Transverse colon (tissue), 4 donors: ENCODE data around the gene STPG3. TPM values are rescaled to one million over a fixed set of nuclear protein-coding genes. Genes with fewer than 3 reads are reported as not detected.

Source experiments
- DNase-seq: peaks from one replicate; pipeline ENCODE4 v3.0.0-alpha.2; 2019
- H3K27ac ChIP-seq, 4 donors: fragments of 200-600 bp; sonication (generic); 2 replicates each; pipeline ENCODE4 v1.5.1; 2016 to 2018; ENCODE audit warnings: inconsistent platforms in 4 of 4
- H3K27me3 ChIP-seq: fragments of 200-600 bp; sonication (generic); 2 replicates; pipeline ENCODE4 v1.5.1; 2017; ENCODE audit warnings: inconsistent platforms
- H3K36me3 ChIP-seq, 4 donors: fragments of 200-600 bp; sonication (generic); 2 replicates each; pipeline ENCODE4 v1.5.1; 2017 to 2019; ENCODE audit warnings: inconsistent platforms in 4 of 4
- H3K4me1 ChIP-seq, 4 donors: fragments of 200-600 bp; sonication (generic); 2 replicates each; pipeline ENCODE4 v1.5.1; 2017 to 2020; ENCODE audit warnings: inconsistent platforms in 4 of 4
- H3K4me3 ChIP-seq, 4 donors: fragments of 200-600 bp; sonication (generic); 1 replicate in 1 of 4; 2 replicates in 3 of 4; pipeline versions ENCODE4 v1.5.1 to v1.6.1; 2017 to 2019; ENCODE audit warnings: inconsistent platforms in 4 of 4
- H3K9me3 ChIP-seq, 2 donors: fragments of 200-600 bp; sonication (generic); 2 replicates each; pipeline ENCODE4 v1.5.1; 2017 to 2019; ENCODE audit warnings: inconsistent platforms in 2 of 2
- EP300 ChIP-seq: sonication (generic); formaldehyde crosslinking; IDR thresholded peaks from one replicate; pipeline ENCODE4 v1.6.1; 2017; ENCODE audit warnings: antibody characterized with exemption, low read depth
- POLR2A ChIP-seq: fragments of 450-650 bp; IDR thresholded peaks from one replicate; pipeline ENCODE4 v1.6.1; 2016; ENCODE audit warnings: antibody characterized with exemption, mild to moderate bottlenecking, moderate library complexity
- POLR2AphosphoS5 ChIP-seq, 3 donors: sonication (generic); formaldehyde crosslinking; IDR thresholded peaks; one replicate each; pipeline ENCODE4 v1.6.1; 2016; ENCODE audit warnings: antibody characterized with exemption in 3 of 3
- WGBS, 2 donors: methylation state at CpG; one replicate each; pipeline ENCODE4 v1.1.5; 2018; ENCODE audit warnings: low coverage in 1 of 2; 5-methylcytosine and 5-hydroxymethylcytosine counted together
- in situ Hi-C, 4 donors: fragments of 200-750 bp; cut with MboI; loops; one replicate each; pipeline versions ENCODE4 v1.15.0 to v1.15.1; 2017; ENCODE audit warnings: low sequenced_read_pairs in 3 of 4, low pct_ligation_motif_present in 1 of 4, low pct_unique_long_range_greater_than_20kb in 1 of 4
- intact Hi-C: fragments of 100-400 bp; cut with DNase I; formaldehyde crosslinking; loops from one replicate; pipeline ENCODE4 v1.15.1; 2023; ENCODE audit warnings: low total_unique reads
- total RNA-seq, 4 donors: library from RNA; depleted of rRNA; stranded (reverse); fragments of >200 nt; gene quantifications; one replicate each; pipeline ENCODE4 v1.1.0, GENCODE V29; 2016
- TF ChIP-seq, protein P1 (sequence below), 5 experiments: fragments of 200-600 bp in 3 of 5; fragments of 450-650 bp in 2 of 5; sonication (generic) in 3 of 5; IDR thresholded peaks; 1 replicate in 2 of 5; 2 replicates in 3 of 5; pipeline ENCODE4 v1.5.1; 2016 to 2017; ENCODE audit warnings: antibody characterized with exemption in 5 of 5, inconsistent platforms in 3 of 5, mild to moderate bottlenecking in 2 of 5, moderate library complexity in 1 of 5

Gene STPG3
- total RNA-seq, 4 donors from 2014 or later, result not detected

DNA sequence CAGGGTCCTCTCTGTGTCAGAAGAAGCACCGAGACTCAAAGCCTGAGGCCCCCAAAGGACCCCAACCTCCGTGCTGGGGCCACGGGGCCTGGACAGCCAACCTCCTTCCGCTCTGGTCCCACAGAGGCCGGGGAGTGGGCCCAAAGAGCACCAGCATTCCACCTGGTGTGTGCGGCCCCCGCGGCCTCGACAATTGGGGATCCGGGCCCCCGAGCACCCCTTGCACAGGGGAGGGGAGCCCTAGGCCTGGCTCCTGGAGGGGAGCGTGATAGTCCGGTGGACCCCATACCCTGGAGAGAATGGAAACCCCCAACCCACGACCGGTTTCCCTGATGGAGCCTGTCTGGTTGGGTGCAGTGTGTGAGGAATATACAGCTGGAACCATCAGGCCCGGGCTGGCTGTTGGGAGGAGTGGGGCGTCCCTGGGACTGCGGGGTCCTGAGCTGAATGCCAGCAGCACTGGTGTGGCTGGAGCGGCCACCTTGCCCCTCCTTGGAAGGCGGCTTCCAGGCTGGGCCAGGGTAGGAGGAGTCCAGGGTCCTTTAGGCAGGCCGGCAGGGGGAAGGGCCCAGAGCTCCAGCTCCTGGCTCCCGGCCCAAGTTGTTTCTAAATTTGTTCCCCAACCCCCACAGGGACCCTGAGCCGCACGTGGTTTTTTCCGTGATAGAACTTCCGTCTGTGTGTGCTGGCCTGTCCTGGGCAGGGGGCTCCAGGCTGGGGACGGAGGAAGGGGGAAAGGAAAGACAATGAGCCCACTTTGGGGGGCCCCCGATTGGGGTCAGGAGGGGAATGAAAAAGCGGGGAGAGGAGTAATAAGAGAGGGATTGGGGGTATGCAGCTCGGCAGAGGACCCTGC is 25.6 kb downstream of the STPG3 start:
- WGBS, 2 donors, result 3 to 40% methylated on average over 8 to 29 of the region's 30 CpGs
- DNase-seq, result peak; percentile 79
- H3K36me3 ChIP-seq, result peaks cover 0 to 15% (median 5%) of the 10 kb centered on the region in 4 donors
- no peaks in the 10 kb centered on the region for H3K9me3 ChIP-seq
- H3K27me3 ChIP-seq, result peaks cover 9% of the 10 kb centered on the region
- intact Hi-C loops (no loop called here), in situ Hi-C loops (loop anchor here in 2 of 4 donors (25.0 kb wide), 1 partner anchor 136 kb away; the partner anchor contains the start of genes EXD3 (in 2 of the 2) and NOXA1 (in 2 of the 2))
- peak overlapping the region in 3 of 4 donors; percentile 49 to 74 (median 62) for H3K4me3 ChIP-seq
- peak overlapping the region; percentile 86 to 95 (median 90) for H3K27ac ChIP-seq
- H3K4me1 ChIP-seq, result peaks cover 13 to 53% (median 30%) of the 10 kb centered on the region in 4 donors
- TF ChIP-seq POLR2AphosphoS5 (IDR thresholded peaks at IDR 0.05), result peak in 1 of 3 donors; percentile 12
- no peak for TF ChIP-seq EP300

DNA sequence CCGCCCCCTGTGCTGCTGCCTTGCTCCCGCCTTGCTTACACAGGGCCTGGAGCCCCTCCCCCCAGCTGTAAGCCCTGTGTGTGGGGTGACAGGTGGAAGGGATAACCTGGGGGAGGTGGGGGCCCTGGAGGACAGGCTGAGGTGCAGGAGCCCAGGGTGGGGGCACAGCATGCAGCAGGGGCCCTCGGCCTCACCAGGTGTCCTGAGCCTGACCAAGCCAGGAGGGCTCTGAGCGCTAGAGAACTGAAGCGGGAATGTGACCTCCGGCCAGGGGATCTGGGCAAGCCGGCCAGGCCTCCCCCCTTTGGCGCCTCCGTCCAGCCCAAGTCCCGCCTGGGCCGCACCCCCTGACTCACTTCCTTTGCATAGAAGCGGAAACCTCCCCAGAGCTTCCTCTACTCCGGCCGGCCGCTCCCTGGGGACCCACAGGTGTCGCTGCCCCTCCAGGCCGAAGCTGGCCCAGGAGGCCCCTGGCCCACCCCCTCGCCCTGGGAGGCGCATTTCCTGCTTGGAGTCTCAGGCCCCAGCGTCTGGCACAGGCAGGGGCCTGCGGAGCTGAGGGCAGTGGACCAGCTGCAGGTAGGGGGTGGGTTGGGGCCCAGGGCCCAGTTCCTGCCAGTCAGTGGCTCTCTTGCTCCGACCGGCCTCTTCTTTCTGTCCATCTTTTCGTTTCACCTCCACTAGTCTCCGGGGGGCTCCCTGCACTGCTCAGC is 26.4 kb downstream of the STPG3 start, which contains the start of gene TOR4A:
TSS of gene TOR4A (plus strand) at position 398 of the 713 bp plus-strand sequence. CDS start 964 bp downstream, outside the sequence.
- peaks cover 13 to 53% (median 30%) of the 10 kb centered on the region in 4 donors for H3K4me1 ChIP-seq
- H3K9me3 ChIP-seq, result no peaks in the 10 kb centered on the region
- 6 to 18% methylated on average over 2 to 8 of the region's 25 CpGs for WGBS, 2 donors
- peak within 1 kb of the TSS; percentile 46 to 74 (median 56) for H3K4me3 ChIP-seq
- peaks cover 0 to 8% (median 2%) of the 10 kb centered on the region in 4 donors for H3K36me3 ChIP-seq
- DNase-seq, result peak; percentile 93
- intact Hi-C loops, result no loop called here
- no peak for TF ChIP-seq EP300
- TF ChIP-seq POLR2A, result peak; percentile 91
- TF ChIP-seq, protein P1, sequence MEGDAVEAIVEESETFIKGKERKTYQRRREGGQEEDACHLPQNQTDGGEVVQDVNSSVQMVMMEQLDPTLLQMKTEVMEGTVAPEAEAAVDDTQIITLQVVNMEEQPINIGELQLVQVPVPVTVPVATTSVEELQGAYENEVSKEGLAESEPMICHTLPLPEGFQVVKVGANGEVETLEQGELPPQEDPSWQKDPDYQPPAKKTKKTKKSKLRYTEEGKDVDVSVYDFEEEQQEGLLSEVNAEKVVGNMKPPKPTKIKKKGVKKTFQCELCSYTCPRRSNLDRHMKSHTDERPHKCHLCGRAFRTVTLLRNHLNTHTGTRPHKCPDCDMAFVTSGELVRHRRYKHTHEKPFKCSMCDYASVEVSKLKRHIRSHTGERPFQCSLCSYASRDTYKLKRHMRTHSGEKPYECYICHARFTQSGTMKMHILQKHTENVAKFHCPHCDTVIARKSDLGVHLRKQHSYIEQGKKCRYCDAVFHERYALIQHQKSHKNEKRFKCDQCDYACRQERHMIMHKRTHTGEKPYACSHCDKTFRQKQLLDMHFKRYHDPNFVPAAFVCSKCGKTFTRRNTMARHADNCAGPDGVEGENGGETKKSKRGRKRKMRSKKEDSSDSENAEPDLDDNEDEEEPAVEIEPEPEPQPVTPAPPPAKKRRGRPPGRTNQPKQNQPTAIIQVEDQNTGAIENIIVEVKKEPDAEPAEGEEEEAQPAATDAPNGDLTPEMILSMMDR (IDR thresholded peaks at IDR 0.05), result peak; percentile 9 to 50 (median 21)
- peak; percentile 62 to 94 (median 93) for TF ChIP-seq POLR2AphosphoS5 (IDR thresholded peaks at IDR 0.05)
- H3K27me3 ChIP-seq, result peaks cover 9% of the 10 kb centered on the region
- in situ Hi-C loops, result loop anchor here in 2 of 4 donors (25.0 kb wide), 1 partner anchor 135 kb away; the partner anchor contains the start of genes EXD3 (in 2 of the 2) and NOXA1 (in 2 of the 2)
- H3K27ac ChIP-seq, result peak within 1 kb of the TSS; percentile 86 to 95 (median 90)

DNA sequence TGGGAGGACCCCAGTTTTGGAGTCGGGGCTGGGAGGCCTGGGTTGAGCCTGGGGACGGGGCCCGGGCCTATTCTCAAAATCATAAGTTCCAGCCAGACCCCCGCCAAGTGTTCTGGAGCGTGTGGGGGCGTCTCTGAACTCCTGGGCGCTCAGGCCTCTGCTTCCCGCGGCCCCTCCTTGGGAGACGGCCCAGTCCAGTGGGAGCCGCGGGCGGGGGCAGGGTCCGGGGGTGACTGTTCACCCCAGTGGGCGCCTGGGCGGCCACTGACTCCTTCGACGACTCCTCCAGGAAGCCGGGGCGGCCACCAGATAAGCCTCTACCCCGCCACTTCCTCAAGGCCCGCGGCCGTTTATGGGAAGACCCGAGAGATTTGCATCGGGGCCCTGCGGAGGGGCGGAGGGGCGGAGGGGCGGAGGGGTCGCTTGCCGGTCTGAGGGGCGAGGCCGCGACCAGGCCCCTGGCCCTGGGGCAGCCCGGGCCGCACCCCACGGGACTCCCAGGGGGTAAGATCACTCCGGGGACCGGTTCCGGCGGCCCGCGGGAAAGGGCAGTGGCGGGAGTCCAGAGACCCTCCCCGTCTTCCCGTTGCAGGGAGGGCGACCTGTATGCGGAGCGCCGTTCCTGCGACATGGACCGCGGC is 27.1 kb downstream of the STPG3 start:
- H3K36me3 ChIP-seq, result peaks cover 0 to 1% (median 0%) of the 10 kb centered on the region in 4 donors
- intact Hi-C loops (no loop called here), in situ Hi-C loops (loop anchor here in 2 of 4 donors (25.0 kb wide), 1 partner anchor 134 kb away; the partner anchor contains the start of genes EXD3 (in 2 of the 2) and NOXA1 (in 2 of the 2))
- WGBS, 2 donors, result 9% methylated on average over 25 of the region's 54 CpGs; no CpG with 5 or more reads in 1 of the 2 donors
- peak overlapping the region; percentile 86 to 95 (median 90) for H3K27ac ChIP-seq
- peak; percentile 50 for DNase-seq
- peaks cover 9% of the 10 kb centered on the region for H3K27me3 ChIP-seq
- H3K4me3 ChIP-seq, result peak overlapping the region; percentile 46 to 74 (median 56)
- no peaks in the 10 kb centered on the region for H3K9me3 ChIP-seq
- H3K4me1 ChIP-seq, result peaks cover 13 to 53% (median 30%) of the 10 kb centered on the region in 4 donors
- TF ChIP-seq, protein P1 (IDR thresholded peaks at IDR 0.05), result no peak
- TF ChIP-seq EP300, result no peak
- TF ChIP-seq POLR2AphosphoS5 (IDR thresholded peaks at IDR 0.05), result no peak
- TF ChIP-seq POLR2A, result no peak
